Gastrocnemius medialis (tissue), 4 donors: ENCODE results near the gene NFIC.
"Not testable (repeated sequence)": the region's sequence is repeated elsewhere in the genome, so short reads cannot be mapped to it uniquely, and the experiment has no call there.

Experiments used
- CTCF ChIP-seq, 5 experiments: fragments of 450-650 bp in 3 of 5; fragments of 200-600 bp in 2 of 5; sonication (generic) in 2 of 5; IDR thresholded peaks in 4 of 5; conservative IDR thresholded peaks in 1 of 5; 1 replicate in 4 of 5; 2 replicates in 1 of 5; pipeline ENCODE4 v1.5.1; 2016 to 2019; ENCODE audit warnings: antibody characterized with exemption in 5 of 5, mild to moderate bottlenecking in 3 of 5, moderate library complexity in 3 of 5
- POLR2A ChIP-seq, 2 donors: fragments of 450-650 bp; IDR thresholded peaks; one replicate each; pipeline ENCODE4 v1.6.1; 2017; ENCODE audit warnings: antibody characterized with exemption in 2 of 2, mild to moderate bottlenecking in 2 of 2, moderate library complexity in 2 of 2

GRCh38 chr19:3348469-3348868 lies 17.9 kb upstream of the NFIC start:
- not testable (repeated sequence) for TF ChIP-seq POLR2A (IDR thresholded peaks at IDR 0.05); CTCF (IDR thresholded peaks at IDR 0.05 in 4 of 5, conservative IDR thresholded peaks at IDR 0.05 in 1 of 5)
